Measurements from ENCODE around the gene SLC35B2. TPM values are rescaled to one million over a fixed set of nuclear protein-coding genes. Genes with fewer than 3 reads are reported as not detected.

The SLC35B2 gene
- total RNA-seq, 1 donor, result 94.1 TPM

DNA sequence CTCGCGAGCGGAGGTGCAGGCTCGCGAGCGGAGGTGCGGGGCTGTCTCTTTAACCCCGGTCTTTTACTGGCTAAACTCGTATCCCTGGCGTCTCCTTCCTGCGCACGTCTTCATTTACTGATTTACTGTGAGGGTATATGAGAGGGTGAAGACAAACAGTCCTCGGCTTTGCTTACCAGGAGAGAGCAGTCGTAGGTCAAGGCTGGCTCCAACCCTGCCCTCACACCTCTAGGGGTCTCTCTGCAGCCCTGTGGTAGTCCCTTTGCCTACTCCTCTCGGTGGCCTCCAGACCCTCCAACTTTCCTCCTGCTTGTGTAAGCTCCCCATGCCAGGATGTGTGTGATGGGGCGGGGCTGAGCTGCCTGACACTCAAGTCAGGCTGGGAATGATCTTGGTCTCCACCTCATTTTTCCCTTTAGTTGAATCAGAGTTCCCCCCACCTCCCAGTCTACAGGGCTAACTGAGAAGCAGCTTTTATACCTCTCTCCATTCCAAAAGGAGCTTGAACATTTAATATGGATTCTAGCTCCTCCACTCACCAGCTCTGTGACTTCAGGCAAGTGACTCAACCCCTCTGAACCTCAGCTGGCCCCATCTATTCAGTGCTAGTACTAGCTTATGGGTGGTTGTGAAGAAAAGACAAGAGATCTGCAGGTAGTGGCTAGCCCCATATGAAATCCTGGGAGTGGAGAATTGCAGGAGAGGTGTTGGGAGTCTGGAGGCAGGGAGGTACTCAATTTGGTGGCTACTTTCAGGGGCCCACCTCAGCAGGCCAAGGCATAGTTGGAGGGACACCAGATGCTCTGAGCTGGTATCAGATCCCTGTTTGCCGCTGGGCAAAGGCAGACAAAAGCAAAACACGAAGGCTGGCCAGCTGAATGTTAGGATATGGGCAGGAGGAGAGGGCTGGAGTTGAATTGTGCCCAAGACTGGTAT lies 33.0 kb downstream of the SLC35B2 start:
- peak overlapping the region; percentile 94 for H3K4me2 ChIP-seq (ENCODE audit: insufficient read depth, low read length)
- no peaks in the 10 kb centered on the region for H4K20me1 ChIP-seq (ENCODE audit: insufficient read depth, low read length)
- no peaks in the 10 kb centered on the region for H3K36me3 ChIP-seq (ENCODE audit: insufficient read depth, low read length)
- no peak for TF ChIP-seq CTCF (IDR thresholded peaks at IDR 0.05; ENCODE audit: extremely low read depth, low read depth, low read length)
- peaks cover 38% of the 10 kb centered on the region for H3K4me1 ChIP-seq (ENCODE audit: insufficient read depth, low read length)
- H3K27me3 ChIP-seq (ENCODE audit: insufficient read depth, low read length), result no peaks in the 10 kb centered on the region
- H2AFZ ChIP-seq (ENCODE audit: low read length), result peak overlapping the region; percentile 83
- H3K79me2 ChIP-seq (ENCODE audit: insufficient read depth, low read length), result peaks cover 20% of the 10 kb centered on the region
- H3K9me3 ChIP-seq (ENCODE audit: low read depth, low read length), result no peaks in the 10 kb centered on the region
- peak; percentile 93 for DNase-seq (ENCODE audit: insufficient read length, low spot score, missing footprints)
- peak overlapping the region; percentile 72 for H3K4me3 ChIP-seq (ENCODE audit: insufficient read depth, low read length)
- H3K27ac ChIP-seq (ENCODE audit: low read depth, low read length), result no peak overlapping the region

GRCh38 chr6:44223319-44224028 lies 33.9 kb downstream of the SLC35B2 start, which contains the start of gene SLC29A1:
TSS of gene SLC29A1 (plus strand) at chr6:44223595. CDS start at chr6:44227314, 3,719 bp downstream.
- peaks cover 37% of the 10 kb centered on the region for H3K4me1 ChIP-seq (ENCODE audit: insufficient read depth, low read length)
- no peaks in the 10 kb centered on the region for H3K9me3 ChIP-seq (ENCODE audit: low read depth, low read length)
- peak within 1 kb of the TSS; percentile 72 for H3K4me3 ChIP-seq (ENCODE audit: insufficient read depth, low read length)
- no peaks in the 10 kb centered on the region for H3K36me3 ChIP-seq (ENCODE audit: insufficient read depth, low read length)
- H3K27me3 ChIP-seq (ENCODE audit: insufficient read depth, low read length), result no peaks in the 10 kb centered on the region
- TF ChIP-seq CTCF (IDR thresholded peaks at IDR 0.05; ENCODE audit: extremely low read depth, low read depth, low read length), result peak; percentile 12
- H3K27ac ChIP-seq (ENCODE audit: low read depth, low read length), result no peak within 1 kb of the TSS
- H2AFZ ChIP-seq (ENCODE audit: low read length), result peak within 1 kb of the TSS; percentile 85
- H4K20me1 ChIP-seq (ENCODE audit: insufficient read depth, low read length), result no peaks in the 10 kb centered on the region
- DNase-seq (ENCODE audit: insufficient read length, low spot score, missing footprints), result peak; percentile 98
- H3K79me2 ChIP-seq (ENCODE audit: insufficient read depth, low read length), result peaks cover 20% of the 10 kb centered on the region
- H3K4me2 ChIP-seq (ENCODE audit: insufficient read depth, low read length), result peak within 1 kb of the TSS; percentile 94

- Histone ChIP-seq H2AFZ (ENCODE audit: low read length) (peak overlapping the region; percentile 85), H3K4me1 (ENCODE audit: insufficient read depth, low read length) (peaks cover 37% of the 10 kb centered on the region), H3K9me3 (ENCODE audit: low read depth, low read length) (no peaks in the 10 kb centered on the region), H4K20me1 (ENCODE audit: insufficient read depth, low read length) (no peaks in the 10 kb centered on the region), H3K79me2 (ENCODE audit: insufficient read depth, low read length) (peaks cover 20% of the 10 kb centered on the region), H3K27ac (ENCODE audit: low read depth, low read length) (no peak overlapping the region), H3K4me3 (ENCODE audit: insufficient read depth, low read length) (peak overlapping the region; percentile 72), H3K4me2 (ENCODE audit: insufficient read depth, low read length) (peak overlapping the region; percentile 94), H3K27me3 (ENCODE audit: insufficient read depth, low read length) (no peaks in the 10 kb centered on the region), H3K36me3 (ENCODE audit: insufficient read depth, low read length) (no peaks in the 10 kb centered on the region)
- DNase-seq (ENCODE audit: insufficient read length, low spot score, missing footprints), result no peak
- TF ChIP-seq CTCF (IDR thresholded peaks at IDR 0.05; ENCODE audit: extremely low read depth, low read depth, low read length), result no peak
Measured at GRCh38 chr6:44222486-44223318, 34.6 kb downstream of the SLC35B2 start.

Data from osteoblast (primary cell).